ENCODE data around the gene PHAX.

DNA sequence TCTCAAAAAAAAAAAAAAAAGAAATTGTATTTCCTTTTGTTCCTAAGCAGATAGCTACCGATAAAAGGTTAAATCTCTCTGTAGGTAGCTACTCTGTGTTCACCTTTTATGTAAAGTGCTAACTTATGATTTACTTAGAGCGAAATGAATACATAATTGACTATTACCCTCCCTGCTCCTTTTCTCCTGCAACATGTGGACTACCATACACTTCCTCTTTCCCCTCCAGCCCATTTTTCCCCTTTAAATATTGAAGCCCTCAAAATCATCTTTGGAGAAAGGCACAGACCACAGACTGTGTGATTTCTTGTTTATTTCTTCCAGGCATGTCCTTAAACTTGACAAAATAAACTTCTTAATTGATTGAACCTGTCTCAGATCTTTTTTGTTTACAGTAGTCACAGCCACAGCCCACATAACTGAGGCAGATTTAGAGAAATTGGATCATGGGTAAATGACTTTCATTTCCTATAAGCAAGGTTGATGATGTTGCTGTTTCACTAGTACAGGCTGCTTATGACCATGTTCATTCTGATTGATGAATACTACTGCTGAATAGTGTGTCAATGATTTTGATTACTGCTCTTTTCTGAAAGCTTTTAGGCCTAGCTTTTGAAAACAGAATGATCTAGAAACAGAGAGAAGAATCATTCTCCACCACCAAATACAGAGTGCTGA is 59.2 kb downstream of the PHAX start:
- TF ChIP-seq MYC (IDR thresholded peaks at IDR 0.05; ENCODE audit: insufficient read depth, insufficient read length, insufficient replicate concordance, low read length, severe bottlenecking) (no peak), EP300 (IDR thresholded peaks at IDR 0.05; ENCODE audit: borderline replicate concordance in 1 of 2, control insufficient read depth in 1 of 2, low read depth in 2 of 2, low read length in 2 of 2) (no peak), SP1 (IDR thresholded peaks at IDR 0.05; ENCODE audit: low read depth, low read length) (no peak), BRCA1 (IDR thresholded peaks at IDR 0.05; ENCODE audit: low read depth, low read length) (no peak)
- TF ChIP-seq, protein P1, sequence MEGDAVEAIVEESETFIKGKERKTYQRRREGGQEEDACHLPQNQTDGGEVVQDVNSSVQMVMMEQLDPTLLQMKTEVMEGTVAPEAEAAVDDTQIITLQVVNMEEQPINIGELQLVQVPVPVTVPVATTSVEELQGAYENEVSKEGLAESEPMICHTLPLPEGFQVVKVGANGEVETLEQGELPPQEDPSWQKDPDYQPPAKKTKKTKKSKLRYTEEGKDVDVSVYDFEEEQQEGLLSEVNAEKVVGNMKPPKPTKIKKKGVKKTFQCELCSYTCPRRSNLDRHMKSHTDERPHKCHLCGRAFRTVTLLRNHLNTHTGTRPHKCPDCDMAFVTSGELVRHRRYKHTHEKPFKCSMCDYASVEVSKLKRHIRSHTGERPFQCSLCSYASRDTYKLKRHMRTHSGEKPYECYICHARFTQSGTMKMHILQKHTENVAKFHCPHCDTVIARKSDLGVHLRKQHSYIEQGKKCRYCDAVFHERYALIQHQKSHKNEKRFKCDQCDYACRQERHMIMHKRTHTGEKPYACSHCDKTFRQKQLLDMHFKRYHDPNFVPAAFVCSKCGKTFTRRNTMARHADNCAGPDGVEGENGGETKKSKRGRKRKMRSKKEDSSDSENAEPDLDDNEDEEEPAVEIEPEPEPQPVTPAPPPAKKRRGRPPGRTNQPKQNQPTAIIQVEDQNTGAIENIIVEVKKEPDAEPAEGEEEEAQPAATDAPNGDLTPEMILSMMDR (IDR thresholded peaks at IDR 0.05 in 2 of 3, conservative IDR thresholded peaks at IDR 0.05 in 1 of 3; ENCODE audit: control insufficient read depth in 2 of 3, extremely low read depth in 1 of 3, insufficient read depth in 1 of 3, low read depth in 3 of 3, low read length in 3 of 3) = no peak
- TF ChIP-seq, protein P2, sequence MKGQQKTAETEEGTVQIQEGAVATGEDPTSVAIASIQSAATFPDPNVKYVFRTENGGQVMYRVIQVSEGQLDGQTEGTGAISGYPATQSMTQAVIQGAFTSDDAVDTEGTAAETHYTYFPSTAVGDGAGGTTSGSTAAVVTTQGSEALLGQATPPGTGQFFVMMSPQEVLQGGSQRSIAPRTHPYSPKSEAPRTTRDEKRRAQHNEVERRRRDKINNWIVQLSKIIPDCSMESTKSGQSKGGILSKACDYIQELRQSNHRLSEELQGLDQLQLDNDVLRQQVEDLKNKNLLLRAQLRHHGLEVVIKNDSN (IDR thresholded peaks at IDR 0.05; ENCODE audit: borderline replicate concordance, extremely low read length, insufficient read depth, low read depth, low read length) = no peak

Data from GM12878 (cell line).